Measurements from ENCODE around the gene OR6M1.

Gene OR6M1

GRCh38 chr11:123822032-123822431 is 15.9 kb upstream of the OR6M1 start:
- H3K9ac ChIP-seq (ENCODE audit: low read depth in 1 of 2, low read length in 2 of 2) = no peak overlapping the region

DNA sequence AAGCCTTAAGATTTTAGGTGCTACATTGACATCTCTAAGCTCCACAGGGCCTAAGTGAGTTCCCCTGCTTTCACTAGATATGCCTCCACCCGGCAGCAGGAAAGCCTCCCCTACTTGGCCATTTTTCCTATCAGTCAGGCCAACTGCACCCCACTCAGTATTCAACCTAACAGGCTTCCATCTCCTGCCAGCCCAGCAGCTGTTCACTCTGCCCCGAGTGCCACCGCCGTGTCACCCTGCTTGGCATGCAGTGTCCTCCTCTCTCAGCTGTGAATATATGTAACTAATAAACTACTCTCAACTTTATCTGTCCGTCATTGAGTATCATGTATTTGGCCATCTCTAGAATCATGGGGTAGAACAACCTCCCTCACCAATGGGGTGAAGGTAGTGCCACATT is 9.0 kb upstream of the OR6M1 start:
- Histone ChIP-seq H3K9me3 (ENCODE audit: control insufficient read depth in 1 of 2, low read length in 2 of 2) (no peaks in the 10 kb centered on the region), H3K4me3 (ENCODE audit: low read depth in 1 of 2, low read length in 2 of 2) (no peak overlapping the region), H3K27ac (ENCODE audit: low read depth, low read length) (no peak overlapping the region), H3K36me3 (ENCODE audit: control insufficient read depth in 1 of 2, insufficient read depth in 2 of 2, low read length in 2 of 2) (no peaks in the 10 kb centered on the region), H3K27me3 (ENCODE audit: control insufficient read depth in 1 of 2, insufficient read depth in 2 of 2, low read length in 2 of 2) (no peaks in the 10 kb centered on the region), H3K4me1 (ENCODE audit: control insufficient read depth in 1 of 2, insufficient read depth in 2 of 2, low read length in 2 of 2) (no peaks in the 10 kb centered on the region), H3K9ac (ENCODE audit: low read depth in 1 of 2, low read length in 2 of 2) (no peak overlapping the region)

More at GRCh38 chr11:123822032-123822431, 15.9 kb upstream of the OR6M1 start:
- no peak overlapping the region for H3K27ac ChIP-seq (ENCODE audit: low read depth, low read length)
- H3K4me1 ChIP-seq (ENCODE audit: control insufficient read depth in 1 of 2, insufficient read depth in 2 of 2, low read length in 2 of 2) = no peaks in the 10 kb centered on the region
- H3K9me3 ChIP-seq (ENCODE audit: control insufficient read depth in 1 of 2, low read length in 2 of 2) = no peaks in the 10 kb centered on the region
- H3K27me3 ChIP-seq (ENCODE audit: control insufficient read depth in 1 of 2, insufficient read depth in 2 of 2, low read length in 2 of 2) = no peaks in the 10 kb centered on the region
- no peaks in the 10 kb centered on the region for H3K36me3 ChIP-seq (ENCODE audit: control insufficient read depth in 1 of 2, insufficient read depth in 2 of 2, low read length in 2 of 2)
- no peak overlapping the region for H3K4me3 ChIP-seq (ENCODE audit: low read depth in 1 of 2, low read length in 2 of 2)

DNA sequence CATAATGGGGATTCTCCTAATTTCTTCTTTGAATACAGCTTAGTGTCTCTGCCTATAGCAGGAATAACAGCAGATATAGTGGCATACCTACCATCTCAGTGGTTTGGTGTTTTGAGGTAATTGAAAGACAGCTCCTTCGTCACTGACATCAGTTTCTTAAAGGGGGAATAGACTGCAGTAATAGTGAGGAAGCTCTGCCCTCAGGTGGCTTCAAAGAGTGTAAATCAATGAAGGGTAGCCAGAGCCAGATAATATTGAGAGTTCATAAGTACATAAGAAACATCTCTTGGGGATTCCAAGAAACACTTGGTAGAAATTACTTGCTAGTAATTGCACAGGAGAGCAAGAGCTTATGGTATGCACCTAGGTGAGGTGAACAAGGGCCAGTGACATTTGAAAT is 4.4 kb downstream of the OR6M1 start:
- Histone ChIP-seq H3K9me3 (ENCODE audit: control insufficient read depth in 1 of 2, low read length in 2 of 2) (no peaks in the 10 kb centered on the region), H3K4me1 (ENCODE audit: control insufficient read depth in 1 of 2, insufficient read depth in 2 of 2, low read length in 2 of 2) (no peaks in the 10 kb centered on the region), H3K27me3 (ENCODE audit: control insufficient read depth in 1 of 2, insufficient read depth in 2 of 2, low read length in 2 of 2) (no peaks in the 10 kb centered on the region), H3K36me3 (ENCODE audit: control insufficient read depth in 1 of 2, insufficient read depth in 2 of 2, low read length in 2 of 2) (no peaks in the 10 kb centered on the region), H3K4me3 (ENCODE audit: low read depth in 1 of 2, low read length in 2 of 2) (no peak overlapping the region), H3K9ac (ENCODE audit: low read depth in 1 of 2, low read length in 2 of 2) (no peak overlapping the region), H3K27ac (ENCODE audit: low read depth, low read length) (no peak overlapping the region)

- Histone ChIP-seq H3K9me3 (ENCODE audit: control insufficient read depth in 1 of 2, low read length in 2 of 2) (no peaks in the 10 kb centered on the region), H3K4me1 (ENCODE audit: control insufficient read depth in 1 of 2, insufficient read depth in 2 of 2, low read length in 2 of 2) (no peaks in the 10 kb centered on the region), H3K36me3 (ENCODE audit: control insufficient read depth in 1 of 2, insufficient read depth in 2 of 2, low read length in 2 of 2) (no peaks in the 10 kb centered on the region), H3K27ac (ENCODE audit: low read depth, low read length) (no peak overlapping the region), H3K4me3 (ENCODE audit: low read depth in 1 of 2, low read length in 2 of 2) (no peak overlapping the region), H3K27me3 (ENCODE audit: control insufficient read depth in 1 of 2, insufficient read depth in 2 of 2, low read length in 2 of 2) (no peaks in the 10 kb centered on the region), H3K9ac (ENCODE audit: low read depth in 1 of 2, low read length in 2 of 2) (no peak overlapping the region)
Measured at GRCh38 chr11:123800036-123800435, 6.1 kb downstream of the OR6M1 start.

DNA sequence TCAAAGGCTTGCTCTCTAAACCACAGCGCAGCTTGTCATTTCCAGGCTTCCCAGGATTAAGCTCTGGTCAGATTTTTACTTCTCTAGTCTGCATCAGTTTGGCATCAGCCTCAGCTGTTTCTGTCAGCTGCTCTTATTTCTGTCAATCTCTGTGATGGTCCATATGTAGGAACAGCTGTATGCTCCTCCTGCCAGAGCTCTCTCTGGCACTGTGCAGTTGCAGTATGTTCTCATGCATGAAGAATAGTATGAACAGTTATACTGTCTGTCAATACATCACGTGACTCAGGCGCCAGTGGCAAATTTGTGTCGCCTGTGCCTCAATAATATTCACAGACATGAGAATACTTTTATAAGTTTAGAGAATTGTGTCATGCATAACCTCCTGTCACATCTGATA is 6.7 kb downstream of the OR6M1 start:
- Histone ChIP-seq H3K9me3 (ENCODE audit: control insufficient read depth in 1 of 2, low read length in 2 of 2) (no peaks in the 10 kb centered on the region), H3K36me3 (ENCODE audit: control insufficient read depth in 1 of 2, insufficient read depth in 2 of 2, low read length in 2 of 2) (no peaks in the 10 kb centered on the region), H3K27me3 (ENCODE audit: control insufficient read depth in 1 of 2, insufficient read depth in 2 of 2, low read length in 2 of 2) (no peaks in the 10 kb centered on the region), H3K9ac (ENCODE audit: low read depth in 1 of 2, low read length in 2 of 2) (no peak overlapping the region), H3K4me3 (ENCODE audit: low read depth in 1 of 2, low read length in 2 of 2) (no peak overlapping the region), H3K27ac (ENCODE audit: low read depth, low read length) (no peak overlapping the region), H3K4me1 (ENCODE audit: control insufficient read depth in 1 of 2, insufficient read depth in 2 of 2, low read length in 2 of 2) (no peaks in the 10 kb centered on the region)

- no peaks in the 10 kb centered on the region for H3K4me1 ChIP-seq (ENCODE audit: control insufficient read depth in 1 of 2, insufficient read depth in 2 of 2, low read length in 2 of 2)
- no peaks in the 10 kb centered on the region for H3K36me3 ChIP-seq (ENCODE audit: control insufficient read depth in 1 of 2, insufficient read depth in 2 of 2, low read length in 2 of 2)
- H3K9ac ChIP-seq (ENCODE audit: low read depth in 1 of 2, low read length in 2 of 2) = no peak overlapping the region
- no peaks in the 10 kb centered on the region for H3K27me3 ChIP-seq (ENCODE audit: control insufficient read depth in 1 of 2, insufficient read depth in 2 of 2, low read length in 2 of 2)
- no peak overlapping the region for H3K4me3 ChIP-seq (ENCODE audit: low read depth in 1 of 2, low read length in 2 of 2)
- no peak overlapping the region for H3K27ac ChIP-seq (ENCODE audit: low read depth, low read length)
- H3K9me3 ChIP-seq (ENCODE audit: control insufficient read depth in 1 of 2, low read length in 2 of 2) = no peaks in the 10 kb centered on the region
Measured at GRCh38 chr11:123798513-123799252, 7.5 kb downstream of the OR6M1 start.

DNA sequence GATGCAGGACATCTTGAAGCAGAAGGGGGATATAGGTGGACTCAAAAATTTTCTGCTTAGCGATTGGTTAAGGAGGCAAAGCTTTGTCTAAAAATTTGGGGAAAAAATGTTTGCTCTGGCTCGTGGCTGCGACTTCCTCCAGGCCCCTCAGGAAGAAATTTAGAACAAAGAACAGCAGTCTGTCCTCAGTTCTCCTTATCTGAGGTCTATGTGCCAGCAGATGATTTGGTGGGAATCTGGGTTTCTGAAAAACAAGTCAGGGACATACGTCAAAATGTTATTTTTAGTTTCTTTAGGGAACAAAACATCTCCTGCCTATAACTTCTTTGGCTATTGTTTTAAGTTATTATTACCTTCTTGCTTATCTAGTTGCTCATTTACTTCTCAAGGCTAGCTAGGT is 8.1 kb downstream of the OR6M1 start:
- no peaks in the 10 kb centered on the region for H3K9me3 ChIP-seq (ENCODE audit: control insufficient read depth in 1 of 2, low read length in 2 of 2)
- H3K9ac ChIP-seq (ENCODE audit: low read depth in 1 of 2, low read length in 2 of 2) = no peak overlapping the region
- H3K27me3 ChIP-seq (ENCODE audit: control insufficient read depth in 1 of 2, insufficient read depth in 2 of 2, low read length in 2 of 2) = no peaks in the 10 kb centered on the region
- no peaks in the 10 kb centered on the region for H3K36me3 ChIP-seq (ENCODE audit: control insufficient read depth in 1 of 2, insufficient read depth in 2 of 2, low read length in 2 of 2)
- no peak overlapping the region for H3K4me3 ChIP-seq (ENCODE audit: low read depth in 1 of 2, low read length in 2 of 2)
- H3K4me1 ChIP-seq (ENCODE audit: control insufficient read depth in 1 of 2, insufficient read depth in 2 of 2, low read length in 2 of 2) = no peaks in the 10 kb centered on the region
- no peak overlapping the region for H3K27ac ChIP-seq (ENCODE audit: low read depth, low read length)

GRCh38 chr11:123797541-123797940 is 8.6 kb downstream of the OR6M1 start:
- Histone ChIP-seq H3K4me3 (ENCODE audit: low read depth in 1 of 2, low read length in 2 of 2) (no peak overlapping the region), H3K4me1 (ENCODE audit: control insufficient read depth in 1 of 2, insufficient read depth in 2 of 2, low read length in 2 of 2) (no peaks in the 10 kb centered on the region), H3K9ac (ENCODE audit: low read depth in 1 of 2, low read length in 2 of 2) (no peak overlapping the region), H3K9me3 (ENCODE audit: control insufficient read depth in 1 of 2, low read length in 2 of 2) (no peaks in the 10 kb centered on the region), H3K27ac (ENCODE audit: low read depth, low read length) (no peak overlapping the region), H3K27me3 (ENCODE audit: control insufficient read depth in 1 of 2, insufficient read depth in 2 of 2, low read length in 2 of 2) (no peaks in the 10 kb centered on the region), H3K36me3 (ENCODE audit: control insufficient read depth in 1 of 2, insufficient read depth in 2 of 2, low read length in 2 of 2) (no peaks in the 10 kb centered on the region)

DNA sequence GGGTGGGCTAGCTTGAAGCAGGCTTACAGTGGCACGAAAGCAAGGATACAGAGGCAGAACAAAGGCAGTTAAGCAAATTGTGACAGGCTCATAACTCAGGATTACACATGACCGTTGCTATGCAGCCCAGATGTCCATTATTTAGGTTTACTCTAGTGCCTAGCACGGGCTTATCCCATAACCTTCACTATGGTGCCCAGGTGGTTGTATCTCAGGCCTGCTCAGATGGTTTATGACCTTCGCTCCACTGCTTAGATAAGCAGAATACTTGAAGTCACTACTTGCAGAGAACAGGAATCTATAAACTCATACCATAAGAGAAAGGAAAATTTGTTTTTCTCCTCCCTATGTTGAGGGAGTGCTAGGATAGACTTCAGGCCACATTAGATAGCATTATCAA is 9.0 kb downstream of the OR6M1 start:
- no peaks in the 10 kb centered on the region for H3K4me1 ChIP-seq (ENCODE audit: control insufficient read depth in 1 of 2, insufficient read depth in 2 of 2, low read length in 2 of 2)
- H3K27ac ChIP-seq (ENCODE audit: low read depth, low read length) = no peak overlapping the region
- H3K27me3 ChIP-seq (ENCODE audit: control insufficient read depth in 1 of 2, insufficient read depth in 2 of 2, low read length in 2 of 2) = no peaks in the 10 kb centered on the region
- no peak overlapping the region for H3K9ac ChIP-seq (ENCODE audit: low read depth in 1 of 2, low read length in 2 of 2)
- H3K9me3 ChIP-seq (ENCODE audit: control insufficient read depth in 1 of 2, low read length in 2 of 2) = no peaks in the 10 kb centered on the region
- no peaks in the 10 kb centered on the region for H3K36me3 ChIP-seq (ENCODE audit: control insufficient read depth in 1 of 2, insufficient read depth in 2 of 2, low read length in 2 of 2)
- H3K4me3 ChIP-seq (ENCODE audit: low read depth in 1 of 2, low read length in 2 of 2) = no peak overlapping the region

GRCh38 chr11:123796226-123796625 is 9.9 kb downstream of the OR6M1 start:
- H3K9me3 ChIP-seq (ENCODE audit: control insufficient read depth in 1 of 2, low read length in 2 of 2) = no peaks in the 10 kb centered on the region
- H3K27ac ChIP-seq (ENCODE audit: low read depth, low read length) = no peak overlapping the region
- H3K4me3 ChIP-seq (ENCODE audit: low read depth in 1 of 2, low read length in 2 of 2) = no peak overlapping the region
- no peaks in the 10 kb centered on the region for H3K4me1 ChIP-seq (ENCODE audit: control insufficient read depth in 1 of 2, insufficient read depth in 2 of 2, low read length in 2 of 2)
- no peaks in the 10 kb centered on the region for H3K36me3 ChIP-seq (ENCODE audit: control insufficient read depth in 1 of 2, insufficient read depth in 2 of 2, low read length in 2 of 2)
- no peaks in the 10 kb centered on the region for H3K27me3 ChIP-seq (ENCODE audit: control insufficient read depth in 1 of 2, insufficient read depth in 2 of 2, low read length in 2 of 2)
- no peak overlapping the region for H3K9ac ChIP-seq (ENCODE audit: low read depth in 1 of 2, low read length in 2 of 2)

DNA sequence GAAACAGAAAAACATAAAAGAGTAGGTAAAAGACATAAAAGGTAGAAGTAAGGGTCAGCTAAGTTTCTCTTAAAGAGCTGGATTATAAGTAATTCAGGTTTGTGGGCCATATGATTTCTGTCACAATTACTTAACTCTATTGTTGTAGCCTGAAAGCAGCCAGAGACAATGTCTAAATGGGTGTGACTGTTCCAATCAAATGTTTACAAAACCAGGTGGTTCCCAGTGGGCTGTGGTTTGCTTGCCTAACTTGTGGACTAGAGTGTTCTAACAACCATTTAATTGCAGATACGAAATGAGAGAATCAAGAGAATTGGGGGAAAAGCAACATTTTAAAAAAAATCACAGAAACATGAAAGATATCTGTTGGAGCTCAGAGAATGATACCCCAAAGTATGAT is 22.6 kb downstream of the OR6M1 start:
- Histone ChIP-seq H3K27ac (ENCODE audit: low read depth, low read length) (no peak overlapping the region), H3K27me3 (ENCODE audit: control insufficient read depth in 1 of 2, insufficient read depth in 2 of 2, low read length in 2 of 2) (no peaks in the 10 kb centered on the region), H3K9ac (ENCODE audit: low read depth in 1 of 2, low read length in 2 of 2) (no peak overlapping the region), H3K9me3 (ENCODE audit: control insufficient read depth in 1 of 2, low read length in 2 of 2) (no peaks in the 10 kb centered on the region), H3K4me3 (ENCODE audit: low read depth in 1 of 2, low read length in 2 of 2) (no peak overlapping the region), H3K4me1 (ENCODE audit: control insufficient read depth in 1 of 2, insufficient read depth in 2 of 2, low read length in 2 of 2) (no peaks in the 10 kb centered on the region), H3K36me3 (ENCODE audit: control insufficient read depth in 1 of 2, insufficient read depth in 2 of 2, low read length in 2 of 2) (no peaks in the 10 kb centered on the region)

All from duodenal mucosa (tissue), 2 donors.